ENCODE data around the gene GFY. TPM values are rescaled to one million over a fixed set of nuclear protein-coding genes. Genes with fewer than 3 reads are reported as not detected.

Gene GFY
- total and polyA plus RNA-seq, 2 experiments from 2014 or later: 1.2 TPM; not detected in 1

- Histone ChIP-seq H3K27me3 (ENCODE audit: insufficient read depth) (peaks cover 73% of the 10 kb centered on the region), H2AFZ (peak overlapping the region; percentile 59; the same call in 1 of the 2 replicates), H3K4me2 (peak overlapping the region; percentile 86), H3F3A (replicated peaks; ENCODE audit: low read depth) (peaks cover 37% of the 10 kb centered on the region), H3K4me3 (peak overlapping the region; percentile 72), H3K27ac (ENCODE audit: low read depth) (no peak overlapping the region), H3K4me1 (ENCODE audit: insufficient read depth) (peaks cover 32% of the 10 kb centered on the region), H3K79me2 (replicated peaks; ENCODE audit: insufficient read depth) (no peaks in the 10 kb centered on the region), H4K20me1 (replicated peaks; ENCODE audit: insufficient read depth) (no peaks in the 10 kb centered on the region), H3K36me3 (ENCODE audit: insufficient read depth) (no peaks in the 10 kb centered on the region), H3K9me2 (ENCODE audit: insufficient read depth) (no peaks in the 10 kb centered on the region)
- peaks cover 67% of the 10 kb centered on the region for H3K27me3 Mint-ChIP-seq (ENCODE audit: insufficient read depth, low read depth, poor library complexity)
- TF ChIP-seq ZNF462 (CRISPR knock-in tag; IDR thresholded peaks at IDR 0.05): no peak
- peak; percentile 42 for TF ChIP-seq EZH2 (IDR thresholded peaks at IDR 0.05; ENCODE audit: low read depth, unreplicated experiment)
- H3K4me1 Mint-ChIP-seq: peaks cover 45% of the 10 kb centered on the region
- DNase-seq (ENCODE audit: low spot score) (no peak), ATAC-seq (no peak)
- H3K27ac Mint-ChIP-seq: no peak overlapping the region
- H3K9me3 Mint-ChIP-seq: peaks cover 13% of the 10 kb centered on the region
- H3K36me3 Mint-ChIP-seq (ENCODE audit: low read depth): peaks cover 5% of the 10 kb centered on the region
- peak overlapping the region; percentile 72 for H3K4me3 Mint-ChIP-seq
Observed at GRCh38 chr19:49433240-49433901, 8.2 kb downstream of the GFY start.

DNA sequence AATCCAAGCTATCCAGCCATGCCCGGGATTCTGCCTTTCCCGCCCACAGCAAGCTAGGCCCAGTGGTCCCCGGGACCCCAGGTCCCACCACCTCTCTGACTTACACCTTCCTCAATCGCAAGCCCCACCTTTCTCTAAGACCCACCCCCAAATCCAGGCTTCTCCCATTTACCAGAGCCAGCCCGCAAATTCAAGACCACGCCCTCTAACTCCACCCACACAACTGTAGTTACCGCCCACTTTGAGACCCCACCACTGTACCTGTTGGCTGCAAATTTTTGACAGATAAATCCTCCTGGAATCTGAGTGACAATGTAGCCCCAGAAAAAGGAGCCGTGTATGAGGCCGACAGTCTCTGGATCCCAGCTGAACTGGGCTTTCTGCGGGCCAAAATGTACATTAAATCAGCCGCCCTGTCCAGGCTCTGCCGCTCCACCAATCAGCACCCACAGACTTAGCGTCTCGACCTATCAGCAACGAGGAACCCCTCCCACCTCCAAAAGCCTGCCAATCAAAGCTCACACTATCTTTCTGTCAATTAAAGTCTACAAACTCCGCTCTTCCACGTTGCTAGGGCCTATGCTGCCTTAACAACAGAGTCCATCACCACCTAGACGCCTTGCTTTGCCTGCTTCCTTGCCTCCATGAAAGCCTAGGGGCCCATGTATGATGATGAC is 9.9 kb downstream of the GFY start:
- no peaks in the 10 kb centered on the region for H3K79me2 ChIP-seq (replicated peaks; ENCODE audit: insufficient read depth)
- H2AFZ ChIP-seq: no peak overlapping the region
- peaks cover 35% of the 10 kb centered on the region for H3K4me1 Mint-ChIP-seq
- H3K27me3 Mint-ChIP-seq (ENCODE audit: insufficient read depth, low read depth, poor library complexity): peaks cover 75% of the 10 kb centered on the region
- peaks cover 76% of the 10 kb centered on the region for H3K27me3 ChIP-seq (ENCODE audit: insufficient read depth)
- H3K4me3 Mint-ChIP-seq: no peak overlapping the region; the same call in 2 of the 3 replicates
- no peak overlapping the region for H3K27ac Mint-ChIP-seq
- no peak overlapping the region for H3K4me3 ChIP-seq
- H4K20me1 ChIP-seq (replicated peaks; ENCODE audit: insufficient read depth): no peaks in the 10 kb centered on the region
- H3K4me1 ChIP-seq (ENCODE audit: insufficient read depth): peaks cover 24% of the 10 kb centered on the region
- no peaks in the 10 kb centered on the region for H3K9me2 ChIP-seq (ENCODE audit: insufficient read depth)
- DNase-seq (ENCODE audit: low spot score) (no peak), ATAC-seq (peak; percentile 7)
- no peak for TF ChIP-seq STAT1 (IDR thresholded peaks at IDR 0.05; ENCODE audit: unreplicated experiment)
- TF ChIP-seq NANOG (IDR thresholded peaks at IDR 0.05; ENCODE audit: borderline replicate concordance): no peak
- no peak for TF ChIP-seq ZNF331 (CRISPR knock-in tag; IDR thresholded peaks at IDR 0.05; ENCODE audit: low read depth)
- TF ChIP-seq EZH2 (IDR thresholded peaks at IDR 0.05; ENCODE audit: low read depth, unreplicated experiment): no peak
- TF ChIP-seq CREB1 (CRISPR knock-in tag; IDR thresholded peaks at IDR 0.05; ENCODE audit: low read depth): no peak
- TF ChIP-seq, protein P1, sequence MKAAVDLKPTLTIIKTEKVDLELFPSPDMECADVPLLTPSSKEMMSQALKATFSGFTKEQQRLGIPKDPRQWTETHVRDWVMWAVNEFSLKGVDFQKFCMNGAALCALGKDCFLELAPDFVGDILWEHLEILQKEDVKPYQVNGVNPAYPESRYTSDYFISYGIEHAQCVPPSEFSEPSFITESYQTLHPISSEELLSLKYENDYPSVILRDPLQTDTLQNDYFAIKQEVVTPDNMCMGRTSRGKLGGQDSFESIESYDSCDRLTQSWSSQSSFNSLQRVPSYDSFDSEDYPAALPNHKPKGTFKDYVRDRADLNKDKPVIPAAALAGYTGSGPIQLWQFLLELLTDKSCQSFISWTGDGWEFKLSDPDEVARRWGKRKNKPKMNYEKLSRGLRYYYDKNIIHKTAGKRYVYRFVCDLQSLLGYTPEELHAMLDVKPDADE (IDR thresholded peaks at IDR 0.05): no peak
- no peak for TF ChIP-seq ZNF114 (CRISPR knock-in tag; IDR thresholded peaks at IDR 0.05)
- TF ChIP-seq POLR2AphosphoS5 (IDR thresholded peaks at IDR 0.05; ENCODE audit: low read depth): no peak
- TF ChIP-seq JUNB (IDR thresholded peaks at IDR 0.05; ENCODE audit: unreplicated experiment): no peak
- H3K36me3 ChIP-seq (ENCODE audit: insufficient read depth): no peaks in the 10 kb centered on the region
- no peak overlapping the region for H3K27ac ChIP-seq (ENCODE audit: low read depth)
- peaks cover 27% of the 10 kb centered on the region for H3F3A ChIP-seq (replicated peaks; ENCODE audit: low read depth)
- peaks cover 5% of the 10 kb centered on the region for H3K36me3 Mint-ChIP-seq (ENCODE audit: low read depth)
- H3K4me2 ChIP-seq: peak overlapping the region; percentile 72; the same call in 1 of the 2 replicates
- H3K9me3 Mint-ChIP-seq: peaks cover 13% of the 10 kb centered on the region
